ENCODE results near the gene CACNA1C. TPM values are rescaled to one million over a fixed set of nuclear protein-coding genes. Genes with fewer than 3 reads are reported as not detected.

CACNA1C gene
- total RNA-seq, 1 experiment from 2014 or later, result 1.1 TPM

DNA sequence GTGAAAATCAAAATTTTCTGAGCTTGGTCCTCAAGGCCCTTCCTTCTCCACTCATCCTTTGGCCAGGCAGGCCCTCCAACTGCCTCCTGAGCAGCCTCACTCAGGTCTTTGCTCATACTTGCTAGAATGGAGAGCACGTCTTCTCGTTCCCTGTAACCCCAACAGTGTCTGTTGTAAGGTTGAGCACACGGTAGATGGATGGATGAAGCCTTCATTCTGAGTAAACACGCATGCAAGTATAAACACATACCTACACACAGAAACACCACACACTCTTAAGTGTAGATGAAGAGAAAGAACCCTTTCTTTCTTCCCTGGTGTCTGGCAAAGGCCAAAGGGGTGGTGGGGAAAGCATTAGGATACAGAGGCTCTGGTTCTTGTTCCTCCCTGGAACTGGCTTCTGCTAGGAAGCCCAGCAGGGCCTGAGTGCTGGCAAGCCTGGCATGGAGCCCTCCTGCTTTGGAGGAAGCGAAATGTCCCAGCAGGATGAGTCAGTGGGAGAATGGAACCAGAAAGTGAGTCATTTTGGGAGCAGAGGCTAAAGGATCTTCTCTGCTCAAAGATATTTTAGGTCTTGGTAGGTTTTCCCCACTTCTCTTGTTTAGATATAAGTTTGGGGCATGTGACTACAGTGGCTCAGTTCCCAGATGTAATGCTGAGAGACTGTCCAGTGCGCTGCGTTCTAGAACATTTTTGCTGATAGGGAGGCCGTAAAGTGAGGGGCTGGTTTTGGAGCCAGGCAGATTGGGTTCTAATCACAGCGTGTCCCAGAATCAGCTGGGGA, 127.4 kb downstream of the CACNA1C start:
- no peak overlapping the region for H3K23ac ChIP-seq (ENCODE audit: insufficient read length, low read depth, low read length)
- TF ChIP-seq CTCF (conservative IDR thresholded peaks at IDR 0.05), result no peak
- no peak overlapping the region for H3K4me3 Mint-ChIP-seq
- H3K79me1 ChIP-seq (ENCODE audit: insufficient read depth, low read depth, low read length, poor library complexity, severe bottlenecking), result no peaks in the 10 kb centered on the region
- H3K4me1 ChIP-seq (ENCODE audit: insufficient read depth, low read length), result peaks cover 10% of the 10 kb centered on the region; the same call in 1 of the 2 replicates
- H3K9me3 ChIP-seq (ENCODE audit: control insufficient read depth, low read depth, low read length), result no peaks in the 10 kb centered on the region
- H4K91ac ChIP-seq (ENCODE audit: insufficient read length, low read depth, low read length), result no peak overlapping the region
- no peak overlapping the region for H4K5ac ChIP-seq (ENCODE audit: insufficient read length, low read depth, low read length)
- H2BK15ac ChIP-seq (ENCODE audit: low read depth, low read length), result no peak overlapping the region
- no peaks in the 10 kb centered on the region for H3K79me2 ChIP-seq (ENCODE audit: insufficient read depth, low read length)
- H3K56ac ChIP-seq (ENCODE audit: insufficient read length, low read depth, low read length), result no peak overlapping the region
- no peak overlapping the region for H2BK12ac ChIP-seq (ENCODE audit: insufficient read length, low read depth, low read length)
- H4K8ac ChIP-seq (replicated peaks; ENCODE audit: insufficient read length, low read depth, low read length), result no peak overlapping the region
- no peak overlapping the region for H2BK120ac ChIP-seq (ENCODE audit: low read depth, low read length, poor library complexity, severe bottlenecking)
- no peak overlapping the region for H3K18ac ChIP-seq (ENCODE audit: insufficient read length, low read depth, low read length)
- no peak overlapping the region for H2BK5ac ChIP-seq (ENCODE audit: insufficient read length, low read length)
- peaks cover 0 to 1% (median 0%) of the 10 kb centered on the region in 3 experiments; a peak in 1 of 7 replicates for H3K36me3 Mint-ChIP-seq (ENCODE audit: insufficient read depth in 1 of 3, low read depth in 3 of 3)
- no peak overlapping the region for H3T11ph ChIP-seq (ENCODE audit: low read length)
- H3K27me3 Mint-ChIP-seq (ENCODE audit: low read depth), result peaks cover 11% of the 10 kb centered on the region
- no peak overlapping the region for H2BK20ac ChIP-seq (ENCODE audit: low read depth, low read length, poor library complexity, severe bottlenecking)
- no CpG with 5 or more reads among the region's 9 CpGs for WGBS (ENCODE audit: extremely low coverage, insufficient read length, low lambda C conversion rate)
- H3K4me2 ChIP-seq (ENCODE audit: insufficient read depth, insufficient read length, low read length), result no peak overlapping the region
- H3K4ac ChIP-seq (ENCODE audit: low read depth, low read length), result no peak overlapping the region
- H3K23me2 ChIP-seq (ENCODE audit: insufficient read length, low read depth, low read length, poor library complexity, severe bottlenecking), result no peaks in the 10 kb centered on the region
- no peaks in the 10 kb centered on the region for H4K20me1 ChIP-seq (ENCODE audit: control insufficient read depth, insufficient read depth, insufficient read length)
- H3K9me3 Mint-ChIP-seq, result no peaks in the 10 kb centered on the region
- H3K27ac Mint-ChIP-seq, result peak overlapping the region in 1 of 3 experiments; percentile 60; a peak in 1 of 7 replicates
- H3K9ac ChIP-seq (ENCODE audit: extremely low read depth, insufficient read length, low read length), result no peak overlapping the region
- peaks cover 23 to 24% of the 10 kb centered on the region in 2 experiments for H3K4me1 Mint-ChIP-seq
- H3K27me3 ChIP-seq (ENCODE audit: insufficient read depth, low read length), result no peaks in the 10 kb centered on the region
- H3K27ac ChIP-seq (ENCODE audit: insufficient read length, low read depth, low read length), result no peak overlapping the region
- no peak for DNase-seq
- no peak overlapping the region for H2AK5ac ChIP-seq (ENCODE audit: insufficient read length, low read length)
- no peak overlapping the region for H2AFZ ChIP-seq (ENCODE audit: low read length)
- no peak overlapping the region; the same call in 1 of the 2 replicates for H3K14ac ChIP-seq (ENCODE audit: insufficient read depth, low read length)

All from H9 (cell line).